HG02943 (cell line): ENCODE data around the gene THSD4.

Experiments used
- ATAC-seq: cut with Tn5 transposase; IDR thresholded peaks from one replicate; pipeline ENCODE4 v1.9.1; 2021; ENCODE audit warnings: mild to moderate bottlenecking, low read depth, moderate library complexity; ENCODE audit not compliant: unreplicated experiment

THSD4 gene

DNA sequence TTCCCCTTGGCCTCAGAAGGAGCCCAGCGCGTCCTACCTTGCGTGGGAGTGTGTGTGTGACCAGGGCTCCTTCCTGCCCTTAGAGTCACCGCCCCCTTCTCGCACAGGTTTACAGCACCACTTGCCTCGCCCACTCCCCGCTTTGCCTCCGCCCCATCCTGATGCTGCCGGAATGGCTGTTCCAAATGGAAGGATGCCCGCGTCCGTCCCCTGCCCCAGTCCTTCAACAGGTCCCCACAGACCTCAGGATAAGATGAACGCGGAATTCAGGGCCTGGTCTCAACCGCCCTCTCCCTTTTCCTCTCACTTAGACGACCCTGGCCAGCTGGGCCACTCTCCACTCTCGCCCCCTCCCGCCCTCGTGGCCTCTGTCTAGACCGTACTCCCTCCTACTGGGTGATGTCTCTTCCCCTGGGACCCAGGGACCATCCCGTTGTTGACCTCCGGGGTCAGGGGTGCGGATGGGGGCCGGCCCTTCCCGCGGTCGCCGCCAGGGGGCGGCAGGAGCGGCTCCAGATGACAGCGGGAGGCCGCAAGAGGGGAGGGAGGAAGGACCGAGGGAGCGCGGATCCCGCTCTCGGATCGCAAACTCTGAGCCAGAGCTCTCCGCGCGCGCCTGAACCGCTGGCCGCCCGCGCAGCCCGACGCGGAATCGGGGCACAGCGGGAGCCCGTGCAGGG, at the start of gene THSD4:
Gene THSD4, plus strand, starts transcription at position 585 of the 680 bp plus-strand sequence.
- ATAC-seq: peak; percentile 59

DNA sequence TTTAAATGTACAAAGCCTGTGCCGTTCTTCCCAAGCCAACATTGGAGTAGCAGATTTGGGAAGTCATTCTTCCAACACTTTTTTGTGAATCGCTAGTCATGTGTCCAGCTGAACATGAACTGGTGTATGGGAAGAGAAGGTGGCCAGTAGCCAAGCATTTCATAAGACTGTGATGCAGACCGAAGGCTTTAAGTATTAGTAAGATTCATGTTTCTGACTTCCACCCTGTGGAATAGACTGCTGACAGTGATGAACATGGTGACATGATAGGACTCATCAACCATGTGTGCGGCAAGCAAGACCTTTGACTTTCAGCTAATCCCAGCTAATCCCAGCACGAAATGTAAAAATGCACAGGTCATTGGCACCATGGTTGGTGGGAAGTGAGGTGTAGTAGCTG, 48.3 kb upstream of the THSD4 start:
- ATAC-seq: no peak

DNA sequence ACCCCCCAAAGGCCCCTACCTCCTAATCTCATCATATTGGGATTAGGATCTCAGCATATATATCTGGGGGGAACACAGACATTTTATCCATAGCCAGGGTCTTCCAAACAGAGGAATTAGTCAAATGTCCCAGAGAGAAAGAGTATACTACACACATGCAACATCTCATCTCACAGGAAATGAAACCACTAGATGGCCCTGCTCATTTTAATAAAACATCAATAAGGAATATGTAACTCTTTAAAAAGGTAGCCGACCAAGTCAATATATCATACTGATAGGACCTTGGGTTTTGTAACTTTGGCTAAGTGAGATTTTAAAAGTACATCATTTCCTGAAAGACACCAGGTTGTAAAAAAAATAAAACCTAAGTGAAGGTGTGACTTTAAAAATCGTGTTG, 45.6 kb upstream of the THSD4 start:
- no peak for ATAC-seq

DNA sequence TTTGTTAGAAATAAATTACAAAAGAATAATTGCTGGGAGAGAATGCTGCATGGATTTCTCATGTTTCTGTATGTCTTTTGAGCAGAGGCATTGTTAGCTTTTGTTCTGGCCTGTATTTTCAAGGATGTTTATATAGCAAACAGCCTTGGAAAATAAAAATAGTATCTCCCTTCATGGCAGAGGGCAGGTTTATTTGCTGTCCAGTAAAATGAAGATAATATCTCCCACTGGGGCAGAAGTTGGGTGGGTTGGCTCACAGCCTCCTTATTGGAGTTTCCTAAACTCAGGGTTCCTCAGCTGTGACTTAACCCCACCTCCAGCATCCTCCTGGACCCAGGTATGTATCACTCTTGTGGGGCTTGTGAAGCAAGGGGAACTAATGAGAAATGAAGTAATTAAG, 43.7 kb upstream of the THSD4 start:
- ATAC-seq: no peak

DNA sequence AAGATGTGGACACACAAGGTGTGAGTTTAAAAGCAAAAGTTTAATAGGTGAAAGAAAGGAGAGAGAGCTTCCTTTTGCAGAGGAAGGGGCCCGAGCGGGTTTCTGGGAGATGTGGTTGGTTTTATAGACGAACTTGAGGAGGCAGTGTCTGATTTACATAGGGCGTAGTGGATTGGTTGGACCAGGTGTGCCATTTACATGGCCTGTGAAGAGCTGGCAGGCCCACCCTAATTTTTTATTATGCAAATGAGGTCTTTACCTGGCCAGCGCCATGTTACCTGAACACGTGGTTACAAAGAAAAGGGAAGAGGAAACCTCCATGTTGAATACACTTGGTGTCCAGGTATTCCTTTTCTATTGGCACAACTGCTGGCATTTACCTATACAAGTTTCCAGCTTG, 42.8 kb upstream of the THSD4 start:
- no peak for ATAC-seq

GRCh38 chr15:71078506-71079207, 36.6 kb upstream of the THSD4 start:
- no peak for ATAC-seq

DNA sequence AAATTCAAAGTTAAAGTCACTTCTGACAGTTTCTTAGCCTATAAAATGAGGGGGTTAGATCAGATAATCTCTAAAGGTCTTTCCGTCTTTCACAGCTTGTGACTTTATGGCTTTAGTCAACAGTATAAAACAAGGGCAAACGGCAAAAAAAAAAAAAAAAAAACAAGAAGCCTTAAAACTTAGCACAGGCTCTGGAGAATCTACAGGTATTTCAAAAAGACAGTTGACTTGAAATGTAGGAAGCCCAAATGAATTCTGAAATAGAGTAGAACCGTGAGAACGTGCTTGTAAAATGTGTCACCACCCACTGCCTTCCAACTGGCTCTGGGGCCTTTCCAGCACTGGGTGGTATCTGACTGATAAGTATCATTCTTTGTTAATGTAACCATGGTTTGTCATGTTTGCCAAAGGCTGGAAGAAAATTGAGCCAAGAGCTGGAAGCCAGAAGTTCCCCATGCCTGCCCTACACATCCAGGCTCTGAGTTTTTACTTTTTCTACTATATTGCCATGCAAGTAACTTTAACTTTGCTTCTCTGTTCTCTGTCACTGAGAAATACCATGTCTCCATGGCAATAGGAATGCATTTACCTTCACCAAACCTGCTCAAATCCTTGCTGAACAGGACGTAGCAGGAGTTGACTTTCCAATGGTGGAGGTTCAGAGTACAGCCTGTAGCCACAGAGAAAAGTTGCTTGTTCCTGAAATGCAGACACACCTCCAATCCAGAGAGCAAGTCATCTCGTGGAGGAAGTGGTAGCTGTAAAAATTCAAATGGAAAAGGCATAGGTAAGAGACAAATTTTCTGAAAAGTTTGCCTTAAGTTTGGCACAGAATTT, 35.8 kb upstream of the THSD4 start:
- no peak for ATAC-seq

DNA sequence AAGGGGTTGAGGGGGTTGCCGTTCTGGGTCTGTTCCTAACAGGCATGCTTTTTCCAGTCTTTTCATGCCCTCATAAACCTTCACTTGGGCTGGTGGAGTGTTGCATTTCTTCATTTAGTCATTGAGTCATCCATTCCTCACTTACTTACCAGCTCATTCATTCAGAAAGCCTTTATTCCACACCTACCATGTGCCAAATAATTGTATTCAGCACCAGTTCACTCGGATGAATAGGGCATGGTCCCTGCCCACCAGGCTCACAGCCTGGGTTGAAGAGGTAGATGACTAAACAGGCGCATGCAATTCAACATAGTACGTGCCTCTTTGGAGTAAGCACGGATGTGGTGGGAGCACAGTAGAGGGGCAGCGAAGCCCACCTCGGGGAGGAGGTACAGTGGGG, 35.1 kb upstream of the THSD4 start:
- ATAC-seq: no peak

DNA sequence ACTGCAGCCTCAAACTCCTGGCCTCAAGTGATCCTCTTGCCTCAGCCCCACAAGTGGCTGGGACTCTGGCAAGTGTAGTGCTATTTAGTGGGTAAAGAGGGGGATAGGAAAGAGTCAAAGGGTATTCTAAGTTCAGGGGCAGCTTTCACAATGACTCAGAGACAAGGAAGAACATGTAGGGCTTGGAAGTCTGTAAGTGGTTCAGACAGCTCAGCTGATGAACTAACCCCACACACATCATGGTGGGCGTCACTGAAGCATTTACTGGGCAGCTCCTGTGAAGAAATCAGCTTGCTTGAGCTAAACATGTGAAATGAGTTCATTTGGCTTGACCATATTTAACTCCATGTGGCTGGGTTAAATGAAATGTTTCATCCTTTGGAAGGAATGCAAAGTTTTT, 34.6 kb upstream of the THSD4 start:
- no peak for ATAC-seq

GRCh38 chr15:71082803-71083202, 32.5 kb upstream of the THSD4 start:
- no peak for ATAC-seq

DNA sequence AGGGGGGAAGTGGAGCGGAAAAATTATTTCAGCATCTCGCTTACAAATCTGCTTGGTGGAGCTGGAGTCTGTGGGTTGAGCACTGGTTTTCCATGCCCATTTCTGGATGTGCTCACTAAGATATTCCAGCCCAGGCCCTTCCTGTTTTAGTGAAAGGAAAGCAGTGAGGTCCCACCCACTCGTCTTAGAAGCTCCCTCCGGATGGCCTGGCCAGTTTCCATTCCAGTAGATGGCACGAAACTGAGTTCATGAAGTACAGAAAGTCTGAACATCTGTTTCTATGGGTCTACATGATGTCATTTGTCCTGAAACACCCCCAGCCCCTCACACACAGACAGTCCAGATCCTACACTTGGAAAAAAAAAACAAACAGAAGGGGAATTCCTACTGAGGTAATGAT, 31.9 kb upstream of the THSD4 start:
- no peak for ATAC-seq

DNA sequence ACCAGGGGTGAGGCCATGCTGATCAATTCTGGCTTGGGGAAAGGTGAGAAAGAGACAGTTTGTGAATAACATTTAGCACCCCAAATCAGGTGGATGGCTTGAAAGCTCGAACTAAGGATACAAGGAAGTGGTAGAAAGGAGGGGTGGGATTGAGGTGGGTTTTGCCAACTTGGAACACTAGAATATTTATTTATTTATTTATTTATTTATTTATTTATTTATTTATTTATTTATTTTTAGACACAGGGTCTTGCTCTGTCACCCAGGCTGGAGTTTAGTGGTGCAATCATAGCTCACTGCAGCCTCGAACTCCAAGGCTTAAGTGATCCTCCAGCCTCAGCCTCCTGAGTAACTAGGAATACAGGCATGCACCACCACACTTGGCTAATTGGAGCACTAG, 31.0 kb upstream of the THSD4 start:
- ATAC-seq: no peak

DNA sequence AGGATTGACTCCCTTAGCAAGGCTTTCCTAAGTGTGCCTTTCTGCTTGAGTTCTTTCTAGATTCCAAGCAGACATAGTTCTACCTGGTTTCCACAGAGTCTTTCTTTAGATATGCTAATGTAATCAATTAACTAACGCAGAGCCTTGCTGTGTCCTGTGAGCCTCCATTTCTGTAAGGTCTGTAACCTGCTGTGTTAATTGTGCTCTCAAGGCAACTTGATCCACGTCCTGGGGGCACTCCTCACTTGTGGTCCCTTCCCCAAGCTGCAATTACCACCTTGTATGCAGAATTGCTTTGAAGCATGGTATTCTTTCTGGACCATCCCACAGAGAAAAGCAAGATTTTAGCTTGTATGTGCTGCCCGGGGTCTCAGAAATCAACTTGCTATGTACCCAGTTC, 29.5 kb upstream of the THSD4 start:
- ATAC-seq: no peak

DNA sequence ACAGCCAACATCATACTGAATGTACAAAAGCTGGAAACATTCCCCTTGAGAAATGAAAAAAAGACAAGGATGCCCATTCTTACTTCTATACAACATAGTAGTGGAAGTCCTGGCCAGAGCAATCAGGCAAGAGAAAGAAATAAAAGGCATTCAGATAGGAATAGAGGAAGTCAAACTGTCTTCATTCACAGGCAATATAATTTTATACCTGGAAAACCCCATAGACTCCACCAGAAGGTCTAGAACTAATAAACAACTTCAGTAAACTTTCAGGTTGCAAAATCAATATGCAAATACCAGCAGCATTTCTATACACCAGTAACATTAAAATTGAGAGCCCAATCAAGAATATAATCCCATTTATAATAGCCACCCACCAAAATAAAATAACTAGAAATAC, 27.1 kb upstream of the THSD4 start:
- no peak for ATAC-seq

GRCh38 chr15:71088683-71089082, 26.6 kb upstream of the THSD4 start:
- no peak for ATAC-seq

DNA sequence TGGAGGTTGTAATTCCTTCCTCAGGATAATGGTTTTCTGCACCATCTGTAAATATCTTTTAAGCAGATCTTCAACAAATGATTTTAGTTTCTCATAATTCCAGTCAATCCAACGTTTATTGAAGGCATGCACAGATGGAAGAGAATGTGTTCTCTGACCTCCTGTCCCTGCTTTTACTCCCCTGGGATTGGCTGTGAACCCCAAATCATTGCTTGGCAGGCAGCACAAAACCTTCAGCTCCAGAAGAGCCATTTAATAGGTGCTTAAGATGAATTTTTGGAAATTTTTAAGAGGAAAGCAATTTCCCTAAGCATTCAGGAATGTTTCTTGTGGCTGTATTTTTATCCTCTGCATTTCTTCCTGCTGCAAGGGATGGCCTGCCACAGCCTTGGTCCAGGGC, 25.5 kb upstream of the THSD4 start:
- no peak for ATAC-seq

- no peak for ATAC-seq
Measured at GRCh38 chr15:71091601-71092000, 23.7 kb upstream of the THSD4 start.

- no peak for ATAC-seq
Measured at GRCh38 chr15:71092056-71092600, 23.1 kb upstream of the THSD4 start.

- ATAC-seq: no peak
Measured at GRCh38 chr15:71093054-71094024, 21.9 kb upstream of the THSD4 start.

GRCh38 chr15:71094137-71094536, 21.1 kb upstream of the THSD4 start:
- no peak for ATAC-seq
